ENCODE data around the gene FIGN. TPM values are rescaled to one million over a fixed set of nuclear protein-coding genes. Genes with fewer than 3 reads are reported as not detected.
A peak's percentile ranks its signal among the peaks of the same experiment; 100 is the strongest.

FIGN gene
- polyA plus RNA-seq (ENCODE audit: insufficient read length in 12 of 12) = 1 to 10 TPM in 11 of 12 donors, not detected in 1; 1.6 to 5.4 (median 2.6) TPM
- long read RNA-seq, donor 1 = 0 reads
- long read RNA-seq, donor 2, full-length matches to known transcripts = 2 of 2 reads
- long read RNA-seq, donor 2, partial matches to known transcripts = 0 of 2 reads
- long read RNA-seq, donor 2, other reads (novel, unspliced or antisense) = 0 of 2 reads
- long read RNA-seq, donor 3 = 0 reads
- long read RNA-seq, donor 4 = 0 reads
- long read RNA-seq, donor 5, partial matches to known transcripts = 0 of 1 reads
- long read RNA-seq, donor 5, other reads (novel, unspliced or antisense) = 0 of 1 reads
- long read RNA-seq, donor 6, full-length matches to known transcripts = 2 of 2 reads
- long read RNA-seq, donor 6, partial matches to known transcripts = 0 of 2 reads
- long read RNA-seq, donor 6, other reads (novel, unspliced or antisense) = 0 of 2 reads
- long read RNA-seq, donor 7, full-length matches to known transcripts = 1 of 1 reads
- long read RNA-seq, donor 7, partial matches to known transcripts = 0 of 1 reads
- long read RNA-seq, donor 7, other reads (novel, unspliced or antisense) = 0 of 1 reads
- long read RNA-seq, donor 8 = 0 reads
- long read RNA-seq, donor 9 = 0 reads
- long read RNA-seq, donor 10, full-length matches to known transcripts = 1 of 1 reads
- long read RNA-seq, donor 10, partial matches to known transcripts = 0 of 1 reads
- long read RNA-seq, donor 10, other reads (novel, unspliced or antisense) = 0 of 1 reads
- long read RNA-seq, donor 11 = 0 reads

DNA sequence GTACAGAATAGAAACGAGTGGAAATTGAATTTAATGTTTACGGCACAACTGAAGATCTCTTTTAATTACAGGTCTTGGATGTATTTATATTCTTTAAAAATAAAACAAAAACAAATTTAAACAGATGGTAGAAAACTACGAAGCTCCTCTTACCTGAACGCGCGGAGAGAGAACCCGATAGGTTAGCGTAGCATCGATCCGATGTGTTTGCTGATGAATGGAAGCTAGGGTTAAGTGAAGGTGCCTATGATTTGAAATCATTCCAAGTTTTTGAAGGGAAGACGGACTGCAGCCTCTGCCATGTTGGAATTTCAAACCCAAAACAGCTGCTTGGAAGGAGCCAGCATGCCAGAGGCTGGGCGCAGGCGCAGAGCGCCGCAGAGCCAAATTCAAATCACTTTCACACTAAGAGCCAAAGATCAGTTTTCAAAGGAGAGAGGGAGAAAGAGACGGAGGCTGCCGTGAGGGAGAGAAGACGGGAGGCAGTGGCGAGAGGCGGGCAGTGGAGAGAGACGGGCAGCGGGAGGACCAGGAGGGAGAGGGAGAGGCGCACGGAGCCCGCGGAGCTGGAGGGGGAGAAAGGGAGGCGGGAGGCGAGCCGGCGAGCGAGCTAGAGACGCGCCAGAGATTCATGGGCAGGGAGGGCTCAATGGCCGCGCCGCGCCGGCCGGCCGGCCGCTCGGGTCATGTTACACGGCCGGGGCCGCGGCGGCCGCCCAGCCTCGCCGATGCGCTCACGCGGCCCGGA, at the start of gene FIGN:
FIGN (minus strand) TSS at position 324 of the 748 bp plus-strand sequence. CDS start 1,081 bp downstream, outside the sequence.
- DNase-seq = peak; percentile 76

DNA sequence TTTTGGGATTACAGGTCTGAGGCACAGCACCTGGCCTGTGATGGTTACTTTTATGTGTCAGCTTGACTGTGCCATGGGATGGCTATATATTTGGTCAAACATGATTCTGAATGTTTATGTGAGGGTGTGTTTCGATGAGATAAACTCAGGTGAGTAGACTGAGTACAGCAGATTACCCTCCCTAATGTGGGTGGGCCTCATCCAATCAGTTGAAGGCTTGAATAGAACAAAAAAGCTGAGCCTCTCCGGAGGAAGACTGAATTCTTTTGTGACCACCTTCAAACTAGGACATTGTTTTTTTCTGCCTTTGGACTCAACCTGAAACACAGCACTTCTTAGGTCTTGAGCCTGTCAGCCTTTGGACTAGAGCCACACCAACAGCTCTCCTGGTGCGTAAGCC, 49.4 kb upstream of the FIGN start:
- DNase-seq = no peak

- no peak for DNase-seq
Observed at GRCh38 chr2:163779970-163780597, 44.3 kb upstream of the FIGN start.

DNA sequence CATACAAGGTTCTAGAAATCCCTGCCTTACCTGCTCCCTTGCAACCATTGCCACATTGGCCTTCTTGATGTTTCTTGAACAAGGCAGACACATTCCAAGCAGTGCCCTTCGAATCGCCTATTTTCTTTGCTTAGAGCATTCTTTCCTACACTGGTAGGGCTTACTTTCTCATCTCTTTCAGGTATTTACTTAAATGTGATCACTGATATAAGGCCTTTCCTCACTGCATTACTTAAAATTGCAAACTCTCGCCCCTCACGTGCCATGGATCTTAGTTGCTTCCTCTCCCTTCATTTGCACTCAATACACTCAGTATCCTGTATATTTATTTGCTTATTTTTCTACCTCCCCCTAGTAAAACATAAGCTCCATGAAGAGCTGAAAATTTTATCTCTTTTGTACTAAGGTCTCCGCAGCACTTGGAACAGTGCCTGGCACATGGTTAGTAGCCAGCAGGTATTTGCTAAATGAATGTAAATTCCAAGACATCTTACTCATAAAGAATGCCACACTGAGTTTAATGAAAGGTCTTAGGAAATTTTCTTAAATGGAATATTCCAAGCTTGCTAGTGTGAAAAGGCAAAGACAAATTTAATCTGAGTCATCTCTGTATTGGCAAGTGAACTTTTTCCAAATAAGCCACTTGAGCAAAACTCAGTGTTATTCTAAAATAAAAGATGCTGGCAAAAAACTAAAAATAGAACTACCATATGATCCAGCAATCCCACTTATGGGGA, 42.4 kb upstream of the FIGN start:
- DNase-seq = no peak

GRCh38 chr2:163775304-163775703, 39.5 kb upstream of the FIGN start:
- DNase-seq = no peak

DNA sequence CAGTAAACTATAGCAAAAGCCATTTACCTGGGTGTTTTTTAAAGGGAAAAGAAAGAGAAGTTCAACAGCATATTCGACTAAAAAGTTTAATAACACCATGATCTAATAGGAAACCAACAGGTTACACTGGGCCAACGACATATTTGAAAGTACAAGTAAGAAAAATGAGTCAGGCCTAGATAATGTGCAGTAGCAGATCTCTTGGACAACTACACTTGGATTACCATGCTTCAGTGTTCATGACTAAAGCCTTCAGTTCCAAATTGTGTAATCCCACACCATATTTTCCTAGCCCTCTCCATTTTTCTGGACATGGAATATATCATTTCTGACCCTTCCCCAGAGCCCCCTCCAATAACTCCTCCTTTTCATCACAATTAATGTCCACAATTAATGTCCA, 39.1 kb upstream of the FIGN start:
- no peak for DNase-seq

- no peak for DNase-seq
Observed at GRCh38 chr2:163773276-163773675, 37.5 kb upstream of the FIGN start.

DNA sequence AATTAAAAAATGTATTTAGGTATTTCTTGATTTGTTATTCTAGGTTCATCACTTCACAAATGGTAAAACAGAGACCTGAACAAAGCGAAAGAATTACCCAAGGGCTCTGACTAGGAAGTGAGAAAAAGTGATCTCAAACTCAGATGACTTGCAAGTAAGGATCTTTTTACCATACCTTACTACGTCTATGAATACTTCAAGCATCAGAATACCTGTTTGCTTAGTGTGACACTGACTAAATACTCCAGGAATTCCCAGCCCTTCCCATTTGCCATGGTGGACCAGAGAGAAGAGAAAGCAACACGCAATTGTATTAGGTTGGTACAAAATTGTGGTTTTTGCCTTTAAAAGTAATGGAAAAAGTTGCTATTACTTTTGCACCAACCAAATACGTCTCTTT, 35.8 kb upstream of the FIGN start:
- no peak for DNase-seq

DNA sequence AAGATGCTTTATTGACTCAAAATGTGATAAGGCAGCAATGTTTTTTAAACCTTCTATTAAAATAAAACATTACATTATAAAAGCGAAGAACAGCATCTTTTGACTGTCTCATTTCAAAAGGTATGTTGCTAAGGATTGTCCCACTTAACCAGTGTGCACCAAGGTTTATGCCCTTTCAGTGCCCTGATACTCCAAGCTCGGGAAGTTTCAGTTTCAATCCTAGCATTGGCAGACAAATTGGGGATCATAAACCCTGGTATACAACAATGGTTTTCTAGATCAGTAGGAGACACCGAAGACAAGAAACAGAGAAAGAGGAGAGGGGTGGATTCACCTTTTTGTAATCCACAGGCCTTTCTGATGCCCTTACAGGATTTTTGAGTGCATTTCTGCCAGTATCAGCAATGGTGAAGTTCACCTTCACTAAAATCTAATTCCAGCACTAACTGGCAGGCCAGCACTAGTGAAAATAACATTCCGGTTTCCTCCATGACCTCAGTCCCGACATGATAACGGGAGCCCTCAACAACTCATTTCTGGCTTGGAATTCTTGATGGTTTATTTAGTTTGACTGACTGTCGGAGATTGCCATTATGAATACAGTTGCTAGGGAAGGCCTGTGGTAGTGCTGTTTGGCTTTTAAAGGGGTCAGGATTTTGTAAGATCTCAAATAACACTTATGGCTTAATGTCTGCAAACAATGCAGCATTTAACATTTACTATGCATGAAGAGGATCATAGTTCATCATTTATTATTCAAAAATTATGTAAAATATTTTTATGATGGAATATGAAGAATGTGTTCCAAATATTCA, 33.3 kb upstream of the FIGN start:
- no peak for DNase-seq

DNA sequence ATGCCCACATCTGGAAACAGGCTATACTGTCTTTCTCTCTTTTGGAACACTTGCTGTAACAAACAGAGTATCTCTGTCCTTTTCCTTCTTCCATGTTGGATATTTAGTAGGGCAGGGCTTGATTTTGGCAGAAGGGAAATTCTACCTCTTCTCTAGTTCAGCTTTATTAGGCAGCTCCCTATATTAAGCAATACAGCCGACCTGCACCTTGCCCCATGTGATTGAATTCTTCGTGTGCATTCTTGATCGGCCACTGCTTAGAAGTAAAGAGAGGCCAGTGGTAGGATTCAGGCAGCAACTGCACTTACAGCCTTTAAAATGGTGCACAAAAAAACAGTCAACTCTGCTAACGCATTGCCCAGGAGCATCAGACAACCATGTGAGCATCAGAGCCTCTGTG, 31.3 kb upstream of the FIGN start:
- DNase-seq = no peak

DNA sequence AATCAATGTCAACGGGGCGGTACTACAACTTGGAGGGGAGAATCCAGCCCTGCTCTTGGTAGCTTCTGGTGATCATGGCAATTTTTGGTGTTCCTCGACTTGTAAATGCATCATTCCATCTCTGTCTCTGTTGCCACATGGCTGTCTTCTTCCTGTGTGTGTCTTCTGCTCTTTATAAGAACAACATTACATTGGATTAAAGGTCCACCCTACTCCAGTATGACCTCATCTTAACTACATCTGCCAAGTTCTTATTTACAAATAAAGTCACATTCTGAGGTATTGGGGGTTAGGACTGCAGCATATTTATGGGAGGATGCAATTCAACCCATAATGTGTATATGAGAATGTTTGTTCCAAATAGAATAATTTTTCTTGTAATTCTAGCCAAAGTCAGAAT, 28.8 kb upstream of the FIGN start:
- DNase-seq = no peak

DNA sequence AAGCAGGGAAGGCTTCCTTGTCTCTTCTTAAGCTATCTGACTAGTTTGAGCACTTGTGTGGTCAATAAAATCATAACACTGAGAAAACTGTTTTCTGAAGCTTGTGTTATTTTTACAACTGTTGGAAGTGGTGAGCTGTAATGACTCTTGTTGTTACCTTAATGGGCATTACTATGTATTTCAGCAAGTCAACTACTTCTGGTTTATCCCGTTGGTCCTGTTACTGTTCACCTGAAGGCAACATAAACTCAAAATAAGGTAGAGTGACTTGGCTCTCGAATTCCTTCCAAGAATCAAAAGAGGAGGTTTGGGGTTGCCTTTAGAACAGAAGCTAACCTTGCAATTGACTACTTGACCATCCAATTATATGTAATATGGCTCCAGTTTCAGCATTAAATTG, 23.2 kb upstream of the FIGN start:
- DNase-seq = no peak

DNA sequence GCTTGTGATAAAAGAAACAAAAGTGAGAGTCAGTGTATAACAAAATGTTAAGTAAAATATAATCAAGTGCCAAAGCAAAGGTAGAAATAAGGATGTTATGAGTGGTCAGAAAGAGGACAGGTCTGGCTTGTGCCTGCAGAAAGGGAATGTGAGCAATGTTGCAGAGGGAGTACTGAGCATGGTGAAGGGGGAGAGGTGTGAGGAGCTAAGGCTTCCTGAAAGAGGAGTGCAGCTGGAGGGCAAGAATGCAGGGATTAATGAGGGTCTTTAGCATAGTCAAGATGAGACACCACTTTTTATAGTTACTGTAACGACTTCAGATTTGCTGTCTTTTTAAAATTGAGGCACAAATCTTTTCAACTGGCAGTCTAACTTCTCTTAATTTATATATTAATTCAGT, 22.0 kb upstream of the FIGN start:
- no peak for DNase-seq

DNA sequence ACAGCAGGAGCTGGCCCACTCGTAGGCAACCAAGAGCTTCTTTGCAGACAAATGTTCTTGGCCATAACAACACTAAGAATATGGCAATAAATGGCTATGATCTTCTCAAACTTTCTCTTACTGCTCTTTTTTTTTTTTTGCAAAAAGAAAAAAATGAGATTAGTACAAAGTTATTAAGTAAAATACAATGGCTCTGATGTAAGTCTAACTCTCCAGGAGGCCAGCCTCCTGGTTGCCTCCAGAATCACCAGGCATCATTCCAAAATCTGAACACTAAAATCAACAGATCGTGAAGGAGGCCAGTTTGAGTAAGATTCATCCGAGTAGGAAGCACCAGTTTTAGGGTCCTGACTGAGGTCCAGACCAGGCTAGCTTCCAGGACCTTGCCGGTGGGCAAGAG, 20.8 kb upstream of the FIGN start:
- DNase-seq = no peak

DNA sequence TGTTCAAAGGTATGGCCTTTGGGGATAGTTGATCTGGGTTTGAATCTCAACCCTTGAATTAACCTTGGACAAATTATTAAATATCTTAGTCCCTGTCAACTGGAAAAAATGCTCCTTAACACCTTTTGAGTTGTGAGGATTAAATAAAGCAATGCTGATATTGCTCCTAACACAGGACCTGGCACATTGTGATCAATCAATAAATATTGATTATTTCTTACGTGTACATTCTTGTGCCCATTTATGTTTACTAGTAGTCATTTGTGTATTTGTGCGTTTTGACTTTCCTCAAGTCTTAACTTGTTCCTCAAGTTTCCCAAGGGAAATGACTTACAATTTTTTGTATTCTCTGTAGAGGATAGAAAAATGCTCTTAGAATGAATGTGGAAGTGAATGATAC, 19.6 kb upstream of the FIGN start:
- DNase-seq = no peak

- no peak for DNase-seq
Observed at GRCh38 chr2:163753726-163754125, 17.9 kb upstream of the FIGN start.

- DNase-seq = no peak
Observed at GRCh38 chr2:163752267-163752666, 16.5 kb upstream of the FIGN start.

DNA sequence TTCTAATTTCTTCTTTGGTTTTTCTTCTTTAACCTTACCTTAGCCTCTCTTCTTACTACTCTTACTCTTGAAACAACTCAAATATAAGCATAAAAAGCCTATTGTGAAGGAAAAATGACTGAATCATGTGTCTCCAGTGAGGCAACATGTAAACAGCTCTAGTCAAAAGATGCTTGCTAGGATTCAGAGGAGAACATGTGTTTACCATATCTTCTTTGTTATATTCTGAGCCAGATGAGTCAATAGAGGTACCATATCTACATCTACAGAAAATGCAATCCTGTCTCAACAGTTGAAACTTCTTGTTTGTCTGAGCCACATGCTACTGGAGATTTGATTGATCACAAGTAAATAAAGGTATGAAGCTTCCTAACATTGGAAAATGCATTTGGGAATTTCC, 15.9 kb upstream of the FIGN start:
- no peak for DNase-seq

DNA sequence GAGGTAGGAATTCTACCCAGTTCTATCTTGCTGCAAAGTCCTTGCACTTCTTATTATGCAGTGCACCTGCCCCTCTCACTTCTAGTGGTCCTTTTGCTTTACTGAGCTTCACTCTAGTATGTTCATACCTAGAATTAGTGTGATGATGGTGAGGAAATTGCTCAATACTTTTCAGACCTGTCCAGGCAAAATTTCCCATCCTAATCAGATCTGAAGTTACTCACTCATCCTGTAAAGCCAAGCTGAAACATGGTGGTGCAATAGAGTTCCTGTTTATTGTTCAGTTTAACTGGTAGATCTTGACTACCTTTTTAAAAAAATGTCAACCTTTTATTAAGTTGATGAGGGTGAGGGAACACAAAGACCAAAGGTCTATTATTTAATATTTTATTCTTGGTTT, 12.6 kb upstream of the FIGN start:
- DNase-seq = no peak

DNA sequence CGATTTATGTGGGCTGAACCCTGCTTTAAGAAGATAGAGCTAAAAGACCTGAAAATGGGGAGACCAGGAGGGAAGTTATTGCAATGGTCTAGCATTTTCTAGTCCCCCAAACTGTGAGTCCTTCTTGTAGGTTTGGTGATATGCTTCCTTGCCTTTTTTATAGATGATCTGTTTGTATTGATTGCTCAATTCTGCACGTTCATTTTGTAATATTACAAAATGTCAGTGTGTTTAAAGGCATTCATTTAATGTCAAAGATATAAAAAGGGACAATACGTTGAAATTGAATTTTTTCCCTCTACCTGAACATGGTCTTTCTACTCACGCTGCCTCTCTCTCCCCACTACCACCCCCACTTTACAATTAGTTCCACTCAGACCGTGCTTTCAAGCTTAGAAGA, 5.6 kb upstream of the FIGN start:
- DNase-seq = no peak

Measured in muscle of arm (tissue), 14 donors.